Uterus (tissue), 2 donors: ENCODE data around the gene TSEN34.

ENCODE experiments used
- POLR2A ChIP-seq, 2 donors: fragments of 450-650 bp; IDR thresholded peaks; one replicate each; pipeline ENCODE4 v1.6.1; 2016; ENCODE audit warnings: antibody characterized with exemption in 2 of 2, mild to moderate bottlenecking in 1 of 2, moderate library complexity in 1 of 2
- TF ChIP-seq, protein P1 (sequence below), 4 experiments: fragments of 200-600 bp in 2 of 4; fragments of 450-650 bp in 2 of 4; sonication (generic) in 2 of 4; IDR thresholded peaks; one replicate each; pipeline ENCODE4 v1.5.1; 2016 to 2019; ENCODE audit warnings: antibody characterized with exemption in 4 of 4, mild to moderate bottlenecking in 2 of 4, moderate library complexity in 1 of 4

DNA sequence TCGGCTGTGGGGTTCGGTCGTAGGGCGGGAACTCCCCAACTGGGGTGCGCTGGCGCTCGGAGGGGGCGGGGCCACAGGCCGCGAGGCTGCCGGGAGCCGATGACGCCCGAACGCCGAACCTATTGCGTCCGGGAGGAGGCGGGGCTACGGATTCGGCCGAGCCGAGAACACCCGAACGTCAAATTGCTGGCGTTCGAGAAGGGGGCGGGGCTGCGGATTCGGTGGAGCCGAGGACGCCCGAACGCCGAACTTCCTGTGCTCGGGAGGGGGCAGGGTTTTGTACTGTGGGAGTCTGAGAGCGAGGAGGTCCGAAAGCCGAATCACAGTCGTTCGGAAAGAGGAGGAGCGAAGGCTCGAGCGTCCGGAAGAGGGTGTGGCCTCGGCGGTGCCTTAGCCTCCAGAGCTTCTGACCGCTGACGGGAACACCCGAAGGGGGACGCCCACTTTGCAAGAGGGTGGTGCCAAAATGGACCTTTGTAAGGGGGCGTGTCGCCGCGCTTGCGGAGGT is 551 bp upstream of the TSEN34 start:
- TF ChIP-seq, protein P1, sequence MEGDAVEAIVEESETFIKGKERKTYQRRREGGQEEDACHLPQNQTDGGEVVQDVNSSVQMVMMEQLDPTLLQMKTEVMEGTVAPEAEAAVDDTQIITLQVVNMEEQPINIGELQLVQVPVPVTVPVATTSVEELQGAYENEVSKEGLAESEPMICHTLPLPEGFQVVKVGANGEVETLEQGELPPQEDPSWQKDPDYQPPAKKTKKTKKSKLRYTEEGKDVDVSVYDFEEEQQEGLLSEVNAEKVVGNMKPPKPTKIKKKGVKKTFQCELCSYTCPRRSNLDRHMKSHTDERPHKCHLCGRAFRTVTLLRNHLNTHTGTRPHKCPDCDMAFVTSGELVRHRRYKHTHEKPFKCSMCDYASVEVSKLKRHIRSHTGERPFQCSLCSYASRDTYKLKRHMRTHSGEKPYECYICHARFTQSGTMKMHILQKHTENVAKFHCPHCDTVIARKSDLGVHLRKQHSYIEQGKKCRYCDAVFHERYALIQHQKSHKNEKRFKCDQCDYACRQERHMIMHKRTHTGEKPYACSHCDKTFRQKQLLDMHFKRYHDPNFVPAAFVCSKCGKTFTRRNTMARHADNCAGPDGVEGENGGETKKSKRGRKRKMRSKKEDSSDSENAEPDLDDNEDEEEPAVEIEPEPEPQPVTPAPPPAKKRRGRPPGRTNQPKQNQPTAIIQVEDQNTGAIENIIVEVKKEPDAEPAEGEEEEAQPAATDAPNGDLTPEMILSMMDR (IDR thresholded peaks at IDR 0.05), result peak in 1 of 4 experiments; percentile 3
- TF ChIP-seq POLR2A (IDR thresholded peaks at IDR 0.05), result peak in 1 of 2 donors; percentile 35
